Erythroblast (primary cell): ENCODE measurements around the gene ATXN2.
"Not testable (repeated sequence)": the region's sequence is repeated elsewhere in the genome, so short reads cannot be mapped to it uniquely, and the experiment has no call there.

Source experiments
- DNase-seq, 2 experiments: peaks; one replicate each; lab custom pipeline; 2025; lab: John Stamatoyannopoulos, UW
- GATA1 ChIP-seq: IDR thresholded peaks from 2 replicates; pipeline ENCODE4 v1.6.1; 2011; ENCODE audit warnings: low read depth, mild to moderate bottlenecking, control low read depth, low read length, moderate library complexity
- POLR2A ChIP-seq: IDR thresholded peaks from 2 replicates; pipeline ENCODE4 v1.6.1; 2011; ENCODE audit warnings: mild to moderate bottlenecking, low read length

Gene ATXN2

GRCh38 chr12:111521801-111522200 is 77.3 kb downstream of the ATXN2 start:
- TF ChIP-seq GATA1: no peak
- no peak for TF ChIP-seq POLR2A
- no peak for DNase-seq

- TF ChIP-seq GATA1: no peak
- no peak for TF ChIP-seq POLR2A
Measured at GRCh38 chr12:111519937-111520336, 79.2 kb downstream of the ATXN2 start.

DNA sequence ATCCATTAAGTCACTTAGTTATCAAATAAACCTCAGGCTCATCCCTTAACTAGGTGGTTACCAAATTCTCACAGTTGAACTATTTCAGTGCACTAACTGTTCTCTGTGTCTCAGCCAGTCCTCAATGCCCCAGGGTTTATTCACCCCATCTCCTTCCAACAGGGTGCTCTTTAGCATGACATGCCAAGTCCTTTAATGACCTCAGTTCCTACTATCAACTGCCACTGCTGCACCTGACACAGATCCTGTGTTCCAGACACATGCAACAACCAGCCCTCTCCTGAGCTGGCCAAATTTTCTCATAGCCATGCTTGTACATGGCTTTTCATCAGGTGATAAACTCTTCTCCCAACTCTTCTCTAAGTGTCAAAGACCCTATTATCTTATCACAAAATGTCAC is 80.0 kb downstream of the ATXN2 start:
- DNase-seq: peak in 1 of 2 experiments; percentile 4
- TF ChIP-seq POLR2A (no peak), GATA1 (no peak)

More at GRCh38 chr12:111519937-111520336, 79.2 kb downstream of the ATXN2 start:
- DNase-seq: no peak

DNA sequence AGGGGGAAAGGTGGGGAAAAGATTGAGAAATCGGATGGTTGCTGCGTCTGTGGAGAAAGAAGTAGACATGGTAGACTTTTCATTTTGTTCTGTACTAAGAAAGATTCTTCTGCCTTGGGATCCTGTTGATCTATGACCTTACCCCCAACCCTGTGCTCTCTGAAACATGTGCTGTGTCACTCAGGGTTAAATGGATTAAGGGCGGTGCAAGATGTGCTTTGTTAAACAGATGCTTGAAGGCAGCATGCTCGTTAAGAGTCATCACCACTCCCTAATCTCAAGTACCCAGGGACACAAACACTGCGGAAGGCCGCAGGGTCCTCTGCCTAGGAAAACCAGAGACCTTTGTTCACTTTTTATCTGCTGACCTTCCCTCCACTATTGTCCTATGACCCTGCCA is 91.4 kb downstream of the ATXN2 start:
- DNase-seq: not testable (repeated sequence)

- DNase-seq: not testable (repeated sequence)
Measured at GRCh38 chr12:111507258-111507657, 91.9 kb downstream of the ATXN2 start.

GRCh38 chr12:111506260-111506659 is 92.9 kb downstream of the ATXN2 start:
- no peak for DNase-seq
- no peak for TF ChIP-seq POLR2A
- TF ChIP-seq GATA1: no peak

DNA sequence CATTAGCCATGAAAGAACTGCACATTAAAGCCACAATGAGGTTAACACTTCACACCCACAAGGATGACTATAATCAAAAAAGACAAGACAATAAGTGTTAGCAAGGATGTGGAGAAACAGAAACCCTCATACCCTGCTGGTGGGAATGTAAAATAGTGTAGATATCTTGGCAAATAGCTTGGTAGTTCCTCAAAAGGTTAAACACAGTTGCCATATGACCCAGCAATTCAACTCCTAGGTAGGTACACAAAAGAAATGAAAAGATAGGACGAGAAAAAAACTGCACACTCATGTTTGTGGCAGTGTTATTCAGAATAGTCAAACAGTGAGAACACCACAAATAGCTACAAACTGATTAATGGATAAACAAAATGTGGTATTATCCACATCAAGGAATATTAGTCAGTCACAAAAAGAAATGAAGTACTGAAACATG is 93.5 kb downstream of the ATXN2 start:
- TF ChIP-seq GATA1 (no peak), POLR2A (no peak)
- no peak for DNase-seq

- TF ChIP-seq GATA1: no peak
- TF ChIP-seq POLR2A: no peak
- DNase-seq: no peak
Measured at GRCh38 chr12:111503116-111503515, 96.0 kb downstream of the ATXN2 start.

GRCh38 chr12:111494676-111495075 is 104.4 kb downstream of the ATXN2 start:
- no peak for TF ChIP-seq POLR2A
- TF ChIP-seq GATA1: no peak
- DNase-seq: no peak

GRCh38 chr12:111492979-111493378 is 106.1 kb downstream of the ATXN2 start:
- DNase-seq: not testable (repeated sequence)

DNA sequence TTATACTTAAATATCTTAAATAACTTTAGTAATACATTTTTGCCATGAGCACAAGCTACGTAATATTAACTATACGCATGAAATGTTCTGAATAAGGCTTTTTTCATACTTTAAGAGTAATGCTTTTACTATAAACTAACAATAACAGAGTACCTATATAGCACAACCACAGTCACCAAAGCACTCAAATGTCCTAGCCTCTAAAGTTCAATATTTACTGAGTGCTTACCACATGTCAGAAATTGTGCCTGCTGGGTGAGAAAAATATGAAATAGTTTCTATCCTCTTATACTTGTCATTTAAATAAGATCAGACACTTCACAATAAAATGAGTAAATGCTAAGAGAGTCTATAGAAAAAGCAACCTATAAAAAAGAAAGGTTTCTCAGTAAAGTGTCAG is 110.3 kb downstream of the ATXN2 start:
- TF ChIP-seq POLR2A (no peak), GATA1 (no peak)
- no peak for DNase-seq

DNA sequence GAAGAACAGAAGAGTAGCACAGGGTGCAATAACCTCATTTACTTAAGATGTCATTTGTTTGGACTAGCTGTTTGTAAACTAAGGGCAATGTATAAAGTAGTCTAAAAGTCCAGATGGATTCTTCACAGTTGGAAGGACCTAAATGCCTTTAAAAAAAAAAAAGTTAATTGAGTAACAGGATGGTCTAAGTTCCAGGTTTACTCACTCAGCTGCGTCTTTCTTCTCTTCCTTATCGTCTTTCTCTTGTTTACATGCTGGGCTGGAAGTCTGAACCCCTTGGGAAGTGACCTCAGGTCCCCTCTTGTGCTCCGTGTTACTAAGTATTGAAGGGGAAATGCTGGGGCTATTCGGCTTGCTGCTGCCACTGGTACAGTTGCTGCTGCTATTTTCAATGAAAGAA is 110.8 kb downstream of the ATXN2 start:
- TF ChIP-seq POLR2A (no peak), GATA1 (no peak)
- no peak for DNase-seq

DNA sequence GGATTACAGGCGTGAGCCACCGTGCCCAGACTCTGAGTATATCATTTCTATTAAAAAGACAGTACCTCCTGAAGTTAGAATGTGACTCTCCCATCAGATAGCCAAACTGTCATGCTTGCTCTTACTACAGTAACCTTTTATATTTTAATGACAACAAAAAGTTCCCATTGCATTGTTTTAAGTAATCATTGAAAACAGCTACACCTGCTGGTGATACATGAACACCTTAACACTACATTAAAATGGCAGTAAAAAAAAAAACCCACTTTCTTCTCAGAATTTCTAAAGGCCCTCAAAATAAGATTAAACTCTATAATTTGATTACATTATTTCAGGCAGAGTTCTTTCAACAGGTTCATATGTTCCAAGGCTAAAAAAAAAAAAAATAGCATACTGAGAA is 116.7 kb downstream of the ATXN2 start:
- no peak for TF ChIP-seq GATA1
- TF ChIP-seq POLR2A: no peak
- DNase-seq: peak in 1 of 2 experiments; percentile 7

GRCh38 chr12:111471236-111471635 is 127.9 kb downstream of the ATXN2 start:
- DNase-seq: peak; percentile 16 to 57
- TF ChIP-seq POLR2A (no peak), GATA1 (no peak)

GRCh38 chr12:111469401-111469800 is 129.7 kb downstream of the ATXN2 start:
- TF ChIP-seq GATA1 (no peak), POLR2A (no peak)
- DNase-seq: no peak

- DNase-seq: no peak
Measured at GRCh38 chr12:111467857-111468241, 131.3 kb downstream of the ATXN2 start.

More at GRCh38 chr12:111467857-111468241, 131.3 kb downstream of the ATXN2 start:
- no peak for TF ChIP-seq POLR2A
- no peak for TF ChIP-seq GATA1
